SU-DHL-6 (cell line): ENCODE results near the gene ARMH3.

ENCODE experiments used
- H2AFZ ChIP-seq: fragments of 200-600 bp; sonication (generic); 2 replicates; pipeline ENCODE4 v1.6.1; 2014; ENCODE audit warnings: low read depth, mild to moderate bottlenecking, moderate library complexity, mixed read lengths, antibody characterized with exemption, low read length; ENCODE audit not compliant: severe bottlenecking
- H3F3A ChIP-seq: fragments of 200-600 bp; shearing (Covaris generic); 2 replicates; pipeline ENCODE4 v1.6.0; 2016; ENCODE audit warnings: antibody characterized with exemption, mild to moderate bottlenecking; ENCODE audit not compliant: insufficient read depth
- H3K27ac ChIP-seq: fragments of 200-600 bp; sonication (generic); 2 replicates; pipeline ENCODE4 v1.5.1; 2016; ENCODE audit warnings: low read depth, mild to moderate bottlenecking, low read length, moderate library complexity, mixed read lengths
- H3K27me3 ChIP-seq: fragments of 200-600 bp; sonication (generic), shearing (Covaris generic); 2 replicates; pipeline ENCODE4 v1.6.0; 2014; ENCODE audit warnings: mild to moderate bottlenecking, low read length
- H3K36me3 ChIP-seq: fragments of 200-600 bp; sonication (generic); 2 replicates; pipeline ENCODE4 v1.6.1; 2014; ENCODE audit warnings: mild to moderate bottlenecking, low read length, mixed read lengths
- H3K4me2 ChIP-seq: fragments of 300-600, 200-600 bp; shearing (Covaris generic), sonication (generic); 2 replicates; pipeline ENCODE4 v1.6.0; 2014; ENCODE audit warnings: low read length, low read depth, mild to moderate bottlenecking; ENCODE audit not compliant: poor library complexity, severe bottlenecking
- H3K4me3 ChIP-seq: fragments of 200-600 bp; sonication (generic); 2 replicates; pipeline ENCODE4 v1.5.1; 2014; ENCODE audit warnings: antibody characterized with exemption, low read length, mild to moderate bottlenecking, mixed read lengths; ENCODE audit not compliant: insufficient read depth, poor library complexity, severe bottlenecking
- H3K79me2 ChIP-seq: fragments of 200-600 bp; sonication (generic); 2 replicates; pipeline ENCODE4 v1.6.1; 2014; ENCODE audit warnings: mild to moderate bottlenecking, low read length, moderate library complexity; ENCODE audit not compliant: insufficient read depth
- H3K9ac ChIP-seq: fragments of 200-600 bp; sonication (generic); 2 replicates; pipeline ENCODE4 v1.7.0; 2014; ENCODE audit warnings: mild to moderate bottlenecking, low read length
- H3K9me2 ChIP-seq: fragments of 200-600 bp; sonication (generic); replicated peaks from 2 replicates; pipeline ENCODE4 v1.6.1; 2014; ENCODE audit warnings: low read length; ENCODE audit not compliant: insufficient read depth
- H3K9me3 ChIP-seq: fragments of 200-600 bp; sonication (generic); 2 replicates; pipeline ENCODE4 v1.6.1; 2014; ENCODE audit warnings: low read length, mixed read lengths; ENCODE audit not compliant: insufficient read depth
- H4K20me1 ChIP-seq: fragments of 200-600 bp; sonication (generic); 2 replicates; pipeline ENCODE4 v1.6.1; 2014; ENCODE audit warnings: low read depth, mild to moderate bottlenecking, antibody characterized with exemption, low read length, moderate library complexity, mixed read lengths
- EZH2phosphoT487 ChIP-seq: fragments of 200-600 bp; sonication (generic), shearing (Covaris generic); conservative IDR thresholded peaks from 2 replicates; pipeline ENCODE4 v1.6.1; 2018; ENCODE audit warnings: mild to moderate bottlenecking, antibody characterized with exemption, low read length, moderate library complexity, mixed read lengths
- TF ChIP-seq, protein P1 (sequence below): fragments of 200-600 bp; sonication (generic); IDR thresholded peaks from one replicate; pipeline ENCODE4 v1.5.1; 2017; ENCODE audit warnings: antibody characterized with exemption, mild to moderate bottlenecking, low read length, moderate library complexity; ENCODE audit not compliant: insufficient read depth, poor library complexity, severe bottlenecking

The ARMH3 gene

DNA sequence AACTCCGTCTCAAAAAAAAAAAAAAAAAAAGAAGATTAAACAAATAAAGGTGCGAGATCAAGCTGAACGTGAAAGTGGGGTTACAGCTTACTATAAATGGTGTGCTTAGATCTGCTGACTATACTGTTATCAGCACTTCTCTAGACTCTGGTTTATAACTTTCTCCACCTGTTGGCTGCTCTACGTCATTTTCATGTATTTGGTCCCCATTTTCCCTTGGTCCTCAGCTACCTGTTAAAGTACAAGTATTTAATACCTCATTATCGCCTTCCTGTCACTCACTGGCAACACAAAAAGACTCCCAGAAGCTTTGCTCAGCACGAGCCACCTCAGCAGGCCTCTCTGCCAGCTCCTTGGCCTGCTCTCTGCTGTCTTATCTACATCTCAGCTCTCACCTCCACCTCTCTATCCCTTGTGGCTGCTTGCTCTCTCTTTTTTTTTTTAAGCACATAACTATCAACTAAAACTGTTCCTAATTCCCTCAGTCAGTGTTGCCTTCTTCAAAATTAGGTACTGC is 95.0 kb downstream of the ARMH3 start:
- Histone ChIP-seq H3K9me3 (no peaks in the 10 kb centered on the region), H4K20me1 (no peaks in the 10 kb centered on the region), H3F3A (no peaks in the 10 kb centered on the region), H3K27ac (no peak overlapping the region), H3K9ac (no peak overlapping the region), H3K79me2 (no peaks in the 10 kb centered on the region), H3K27me3 (no peaks in the 10 kb centered on the region), H3K36me3 (peaks cover 3% of the 10 kb centered on the region; the same call in 1 of the 2 replicates), H2AFZ (no peak overlapping the region), H3K4me2 (no peak overlapping the region), H3K4me3 (no peak overlapping the region), H3K9me2 (no peaks in the 10 kb centered on the region)
- TF ChIP-seq, protein P1, sequence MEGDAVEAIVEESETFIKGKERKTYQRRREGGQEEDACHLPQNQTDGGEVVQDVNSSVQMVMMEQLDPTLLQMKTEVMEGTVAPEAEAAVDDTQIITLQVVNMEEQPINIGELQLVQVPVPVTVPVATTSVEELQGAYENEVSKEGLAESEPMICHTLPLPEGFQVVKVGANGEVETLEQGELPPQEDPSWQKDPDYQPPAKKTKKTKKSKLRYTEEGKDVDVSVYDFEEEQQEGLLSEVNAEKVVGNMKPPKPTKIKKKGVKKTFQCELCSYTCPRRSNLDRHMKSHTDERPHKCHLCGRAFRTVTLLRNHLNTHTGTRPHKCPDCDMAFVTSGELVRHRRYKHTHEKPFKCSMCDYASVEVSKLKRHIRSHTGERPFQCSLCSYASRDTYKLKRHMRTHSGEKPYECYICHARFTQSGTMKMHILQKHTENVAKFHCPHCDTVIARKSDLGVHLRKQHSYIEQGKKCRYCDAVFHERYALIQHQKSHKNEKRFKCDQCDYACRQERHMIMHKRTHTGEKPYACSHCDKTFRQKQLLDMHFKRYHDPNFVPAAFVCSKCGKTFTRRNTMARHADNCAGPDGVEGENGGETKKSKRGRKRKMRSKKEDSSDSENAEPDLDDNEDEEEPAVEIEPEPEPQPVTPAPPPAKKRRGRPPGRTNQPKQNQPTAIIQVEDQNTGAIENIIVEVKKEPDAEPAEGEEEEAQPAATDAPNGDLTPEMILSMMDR: no peak
- TF ChIP-seq EZH2phosphoT487: no peak

DNA sequence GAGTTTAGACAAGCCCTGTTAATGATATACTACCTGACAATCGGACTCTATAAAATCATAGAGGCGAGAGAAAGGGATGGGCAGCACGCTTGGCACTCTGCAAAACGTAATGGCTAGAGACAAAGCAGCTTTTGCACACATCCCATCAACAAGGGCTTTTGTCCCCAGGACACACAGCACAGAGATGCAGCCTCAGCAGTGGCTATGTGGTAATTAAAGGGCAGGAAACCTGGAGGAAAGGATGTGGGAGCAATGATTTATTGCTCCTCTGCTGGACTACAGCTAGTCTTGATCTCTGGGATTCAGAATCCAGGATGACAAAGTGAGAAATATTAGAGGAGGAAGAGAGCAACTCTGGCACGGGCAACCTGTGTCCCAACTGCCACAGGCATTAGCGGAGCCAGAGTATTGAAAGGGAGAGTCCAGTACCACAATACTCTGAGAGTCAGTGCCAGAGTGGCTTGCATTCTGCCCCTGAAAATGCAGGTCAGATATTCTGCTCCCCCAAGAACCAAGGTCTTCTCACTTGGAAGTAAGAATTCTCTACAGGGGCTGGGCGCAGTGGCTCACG is 96.5 kb downstream of the ARMH3 start:
- no peaks in the 10 kb centered on the region for H3K27me3 ChIP-seq
- H3K4me3 ChIP-seq: no peak overlapping the region
- no peaks in the 10 kb centered on the region for H4K20me1 ChIP-seq
- H3K9ac ChIP-seq: no peak overlapping the region
- no peak overlapping the region for H3K27ac ChIP-seq
- no peaks in the 10 kb centered on the region for H3F3A ChIP-seq
- H3K4me2 ChIP-seq: no peak overlapping the region
- H3K36me3 ChIP-seq: peaks cover 14% of the 10 kb centered on the region
- TF ChIP-seq, protein P1: no peak
- no peak for TF ChIP-seq EZH2phosphoT487
- H3K79me2 ChIP-seq: no peaks in the 10 kb centered on the region
- no peak overlapping the region for H2AFZ ChIP-seq
- no peaks in the 10 kb centered on the region for H3K9me3 ChIP-seq
- H3K9me2 ChIP-seq: no peaks in the 10 kb centered on the region

DNA sequence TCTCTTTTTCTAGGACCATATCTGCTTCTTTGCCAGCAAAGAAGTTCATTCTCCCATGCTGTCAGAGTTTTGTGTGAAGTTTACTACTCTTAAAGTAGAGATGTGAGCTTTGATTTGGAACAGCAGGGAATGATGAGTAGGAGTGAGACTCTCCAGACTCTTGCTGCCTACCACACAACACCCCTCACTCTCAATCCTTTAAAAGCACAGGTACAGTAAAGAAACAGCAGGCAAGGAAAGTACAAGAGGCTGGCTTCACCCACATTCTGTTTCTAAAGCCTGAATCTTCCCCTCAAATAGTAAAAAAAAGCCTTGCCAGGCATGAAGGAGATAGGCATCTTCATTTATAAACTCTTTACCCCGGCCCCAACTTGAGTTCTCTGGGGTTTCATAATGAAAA is 97.3 kb downstream of the ARMH3 start:
- no peaks in the 10 kb centered on the region for H3K79me2 ChIP-seq
- H3K4me3 ChIP-seq: no peak overlapping the region
- no peak overlapping the region for H2AFZ ChIP-seq
- peaks cover 18% of the 10 kb centered on the region for H3K36me3 ChIP-seq
- H3K27ac ChIP-seq: no peak overlapping the region
- no peaks in the 10 kb centered on the region for H3K27me3 ChIP-seq
- H3K9ac ChIP-seq: no peak overlapping the region
- no peaks in the 10 kb centered on the region for H3K9me3 ChIP-seq
- H4K20me1 ChIP-seq: no peaks in the 10 kb centered on the region
- TF ChIP-seq EZH2phosphoT487: no peak
- TF ChIP-seq, protein P1: no peak
- H3K9me2 ChIP-seq: no peaks in the 10 kb centered on the region
- no peak overlapping the region for H3K4me2 ChIP-seq
- no peaks in the 10 kb centered on the region for H3F3A ChIP-seq
